SW480 (cell line): ENCODE measurements around the gene METTL3.
"Not testable (repeated sequence)": the region's sequence is repeated elsewhere in the genome, so short reads cannot be mapped to it uniquely, and the experiment has no call there.

ENCODE experiments used
- DNase-seq: peaks from one replicate; pipeline ENCODE4 v3.0.0-alpha.2; 2016; ENCODE audit warnings: low spot score

Gene METTL3

DNA sequence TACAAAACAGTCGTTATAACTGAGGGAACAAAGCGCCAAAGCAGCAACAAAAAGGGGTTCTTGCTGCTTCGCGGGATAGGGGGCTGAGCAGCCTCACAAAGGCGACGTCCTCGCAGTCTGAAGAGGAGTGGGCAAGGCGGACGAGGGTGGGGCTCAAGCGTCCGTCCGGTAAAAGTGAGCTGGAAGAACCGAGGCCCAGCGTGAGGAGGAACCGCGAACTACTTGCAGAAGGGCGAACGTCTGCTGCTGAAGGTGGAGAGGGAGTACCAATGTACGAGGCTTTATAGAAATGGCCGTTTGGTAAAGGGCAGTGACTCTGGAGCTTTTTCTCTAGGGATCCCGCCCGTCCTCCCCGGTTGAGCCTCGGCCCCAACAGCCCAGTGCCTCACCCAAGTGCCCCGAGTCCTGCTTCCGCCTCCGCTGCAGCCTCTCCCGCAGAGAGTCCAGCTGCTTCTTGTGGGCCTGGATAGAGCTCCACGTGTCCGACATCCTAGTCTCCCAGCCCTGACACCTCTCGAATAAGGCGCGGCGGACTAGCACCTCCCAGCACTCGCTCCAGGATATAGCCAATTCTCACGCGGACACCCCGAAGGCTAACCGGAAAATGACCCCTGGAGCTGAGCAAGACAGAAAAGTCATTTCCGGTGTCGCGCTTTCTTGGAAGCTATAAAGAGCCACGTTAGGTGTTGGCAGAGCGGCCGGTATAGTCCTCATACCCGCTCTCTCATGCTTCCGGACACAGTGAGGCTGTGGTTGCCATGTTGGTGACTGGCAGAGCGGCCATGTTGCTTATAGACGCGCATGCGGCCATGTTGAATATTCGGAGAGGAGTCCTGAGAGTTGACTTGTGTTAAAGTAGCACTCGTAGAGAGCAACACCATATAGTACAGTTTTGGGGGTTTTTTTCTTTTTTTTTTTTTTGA is at the start of gene METTL3:
METTL3 (minus strand) TSS at position 606 of the 923 bp plus-strand sequence; CDS start at position 489, 117 bp downstream.
- DNase-seq, result peak; percentile 99

DNA sequence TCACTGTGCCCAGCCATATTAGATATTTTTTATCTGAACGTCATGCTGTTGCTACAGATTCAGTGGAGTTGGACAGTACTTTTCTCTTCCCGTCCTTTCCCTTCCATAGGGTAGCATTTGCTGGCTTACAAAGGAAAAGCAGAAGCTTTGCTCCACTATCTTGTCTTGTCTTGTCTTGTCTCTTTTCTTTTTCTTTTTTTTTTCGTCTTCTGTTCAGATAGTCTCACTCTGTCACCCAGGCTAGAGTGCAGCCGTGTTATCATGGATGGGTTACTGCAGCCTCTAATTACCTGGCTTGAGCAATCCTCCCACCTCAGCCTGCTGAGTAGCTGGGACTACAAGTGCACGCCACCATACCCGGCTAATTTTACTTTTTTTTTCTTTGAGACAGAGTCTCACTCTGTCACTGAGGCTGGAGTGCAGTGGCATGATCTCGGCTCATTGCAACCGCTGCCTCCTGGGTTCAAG is 47.6 kb upstream of the METTL3 start:
- no peak for DNase-seq

DNA sequence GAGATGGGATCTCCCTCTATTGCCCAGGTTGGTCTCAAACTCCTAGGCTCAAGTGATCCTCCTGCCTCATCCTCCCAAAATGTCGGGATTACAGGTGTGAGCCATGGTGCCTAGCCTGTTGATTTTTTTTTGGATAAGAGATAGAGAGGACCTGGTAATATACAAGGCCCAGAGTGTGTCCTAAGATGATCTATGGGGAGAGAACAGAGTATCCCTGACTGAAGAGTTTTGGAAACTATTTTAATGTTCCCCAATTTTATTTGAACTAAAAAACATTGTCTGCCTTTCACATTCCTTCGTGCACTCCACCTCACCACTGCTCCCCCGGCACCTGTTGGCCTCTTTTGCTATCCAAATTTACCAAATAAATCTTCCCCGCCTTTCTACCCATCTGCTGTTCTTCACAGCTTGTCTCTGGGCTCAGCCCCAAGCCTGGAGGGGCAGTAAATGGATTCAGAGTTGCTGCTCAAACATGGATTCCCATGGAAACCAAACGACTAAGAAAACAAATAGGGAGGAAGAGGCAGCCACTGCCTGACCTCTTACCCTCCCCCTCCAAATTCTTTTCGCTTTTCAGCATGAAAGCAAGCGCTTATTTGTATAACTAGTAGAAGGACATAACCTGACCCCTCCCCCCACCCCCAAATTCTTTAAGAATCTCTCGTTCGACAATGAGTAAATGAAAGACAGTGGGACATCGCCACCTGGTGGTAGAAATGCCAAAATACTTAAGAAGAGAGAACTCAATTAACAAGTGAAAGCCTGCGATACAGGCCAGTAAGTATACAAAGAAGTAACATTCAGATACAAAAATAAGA is 46.2 kb upstream of the METTL3 start:
- peak; percentile 77 for DNase-seq

DNA sequence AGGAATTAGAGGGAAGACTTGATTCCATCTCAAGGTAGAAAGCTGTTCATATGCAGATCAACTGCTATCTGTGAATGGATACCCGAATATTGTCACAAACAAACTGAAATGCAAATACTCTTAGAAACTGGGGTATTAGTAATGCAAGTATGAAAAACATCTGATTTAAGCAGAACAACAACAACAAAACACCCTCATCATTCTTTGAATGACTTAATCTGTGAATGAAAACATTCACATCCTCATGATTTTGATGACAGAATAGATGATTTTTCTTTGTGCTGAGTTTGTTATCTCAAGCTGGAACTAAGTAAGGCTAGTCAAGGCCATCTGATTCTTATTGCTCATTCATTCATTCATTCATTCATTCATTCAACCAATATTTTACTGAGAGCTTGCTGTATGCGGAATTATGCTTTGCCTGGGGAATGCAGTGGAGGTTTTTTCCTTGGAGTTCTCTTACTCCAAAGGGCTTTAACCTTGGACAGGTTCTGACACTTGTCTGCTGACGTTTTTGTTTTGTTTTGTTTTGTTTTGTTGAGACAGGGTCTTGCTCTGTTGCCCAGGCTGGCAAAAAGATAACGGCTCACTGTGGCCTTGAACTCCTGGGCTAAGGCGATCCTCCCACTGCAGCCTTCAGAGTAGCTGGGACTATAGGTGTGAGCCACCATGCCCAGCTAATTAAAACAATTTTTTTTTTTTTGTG is 45.4 kb upstream of the METTL3 start:
- DNase-seq, result no peak

DNA sequence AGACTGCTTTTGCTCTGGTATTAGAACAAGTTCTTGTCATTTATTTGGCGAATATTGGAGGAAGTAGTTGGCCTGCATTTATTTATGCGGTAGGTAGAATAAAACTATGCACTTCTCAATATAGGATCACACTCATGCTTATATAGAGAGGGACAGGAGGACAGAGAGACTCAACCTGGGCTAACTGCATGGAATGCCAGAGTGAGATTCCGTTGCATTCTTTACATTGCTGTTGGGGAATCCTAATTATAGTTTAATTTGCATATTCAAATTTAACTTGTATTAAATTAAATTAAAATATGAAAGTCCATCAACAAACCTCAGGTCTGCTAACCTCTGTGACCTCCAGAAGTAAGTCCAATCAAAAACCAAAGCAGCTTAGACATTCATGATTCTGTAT is 42.1 kb upstream of the METTL3 start:
- DNase-seq, result no peak

DNA sequence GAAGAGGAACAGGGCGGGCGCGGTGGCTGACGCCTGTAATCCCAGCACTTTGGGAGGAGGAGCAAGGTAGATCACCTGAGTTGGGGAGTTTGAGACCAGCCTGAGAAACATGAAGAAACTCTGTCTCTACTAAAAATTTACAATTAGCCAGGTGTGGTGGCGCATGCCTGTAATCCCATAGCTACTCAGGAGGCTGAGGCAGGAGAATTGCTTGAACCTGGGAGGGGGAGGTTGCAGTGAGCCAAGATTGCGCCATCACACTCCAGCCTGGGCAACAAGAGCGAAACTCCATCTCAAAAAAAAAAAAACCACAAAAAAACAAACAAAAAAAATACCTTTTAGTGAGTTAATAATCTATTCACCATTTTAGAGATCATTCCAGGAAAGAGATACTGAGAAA is 33.4 kb upstream of the METTL3 start:
- not testable (repeated sequence) for DNase-seq

DNA sequence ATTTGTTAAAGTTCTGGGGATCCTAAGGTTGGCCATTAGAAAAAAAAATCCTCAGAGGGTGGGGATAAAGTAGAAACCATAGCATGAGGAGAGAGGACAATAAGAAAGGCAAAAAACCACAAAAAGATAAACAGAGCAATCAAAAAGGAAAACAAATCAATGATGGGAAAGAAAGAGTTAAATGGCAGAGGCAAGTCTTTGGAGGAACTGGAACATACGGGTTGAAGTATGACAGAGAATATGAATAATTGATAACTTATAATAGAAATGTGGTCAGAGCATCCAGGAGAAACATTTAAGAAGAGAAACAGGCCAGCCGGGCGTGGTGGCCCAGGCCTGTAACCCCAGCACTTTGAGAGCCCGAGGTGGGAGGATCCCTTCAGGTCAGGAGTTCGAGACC is 32.8 kb upstream of the METTL3 start:
- DNase-seq, result no peak

DNA sequence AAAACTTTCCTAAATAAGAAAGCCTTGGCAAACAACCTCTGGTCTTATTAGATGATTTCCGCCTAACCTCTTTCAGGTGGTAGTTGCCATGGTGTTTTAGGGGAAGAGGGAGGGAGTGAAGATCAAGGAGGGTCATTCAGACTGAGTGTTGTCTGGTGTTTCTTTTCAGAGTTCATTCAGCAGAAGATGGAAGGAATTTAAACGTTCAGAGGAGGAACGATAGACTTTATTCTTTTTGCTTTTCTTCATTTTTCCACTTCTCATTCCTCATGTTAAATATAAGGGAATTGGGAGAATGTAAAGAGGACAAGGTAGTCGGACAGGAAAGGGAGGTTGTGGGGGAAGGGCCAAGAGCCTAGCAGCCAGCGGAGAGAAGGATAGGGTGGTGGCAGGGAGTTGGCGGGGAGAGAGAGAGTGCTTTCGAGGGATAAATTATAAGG is 32.4 kb upstream of the METTL3 start:
- no peak for DNase-seq

DNA sequence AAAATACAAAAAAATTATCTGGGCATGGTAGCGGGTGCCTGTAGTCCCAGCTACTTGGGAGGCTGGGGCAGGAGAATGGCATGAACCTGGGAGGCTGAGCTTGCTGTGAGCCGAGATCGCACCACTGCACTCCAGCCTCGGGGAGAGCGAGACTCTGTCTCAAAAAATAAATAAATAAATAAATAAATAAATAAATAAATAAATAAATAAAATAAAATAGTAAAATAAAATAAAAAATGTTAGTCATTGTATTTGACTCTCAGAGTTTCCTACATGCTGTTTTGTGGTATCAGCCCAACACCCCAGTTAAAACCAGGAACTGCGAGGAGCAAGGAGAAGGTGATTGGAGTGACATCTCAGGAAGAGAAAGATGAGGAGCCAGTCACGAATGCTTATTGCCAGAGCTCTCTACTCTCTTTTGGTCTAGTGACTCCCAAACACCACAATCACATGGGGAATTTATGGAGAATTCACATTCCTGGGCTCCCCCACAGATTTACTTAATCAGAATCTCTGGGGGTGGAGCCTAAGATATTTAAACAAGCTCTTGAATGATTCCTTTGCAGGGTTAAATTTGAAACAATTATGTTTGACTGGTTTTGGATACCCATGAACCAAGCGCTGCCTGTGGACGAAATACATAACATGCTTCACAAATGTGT is 30.4 kb upstream of the METTL3 start:
- no peak for DNase-seq

DNA sequence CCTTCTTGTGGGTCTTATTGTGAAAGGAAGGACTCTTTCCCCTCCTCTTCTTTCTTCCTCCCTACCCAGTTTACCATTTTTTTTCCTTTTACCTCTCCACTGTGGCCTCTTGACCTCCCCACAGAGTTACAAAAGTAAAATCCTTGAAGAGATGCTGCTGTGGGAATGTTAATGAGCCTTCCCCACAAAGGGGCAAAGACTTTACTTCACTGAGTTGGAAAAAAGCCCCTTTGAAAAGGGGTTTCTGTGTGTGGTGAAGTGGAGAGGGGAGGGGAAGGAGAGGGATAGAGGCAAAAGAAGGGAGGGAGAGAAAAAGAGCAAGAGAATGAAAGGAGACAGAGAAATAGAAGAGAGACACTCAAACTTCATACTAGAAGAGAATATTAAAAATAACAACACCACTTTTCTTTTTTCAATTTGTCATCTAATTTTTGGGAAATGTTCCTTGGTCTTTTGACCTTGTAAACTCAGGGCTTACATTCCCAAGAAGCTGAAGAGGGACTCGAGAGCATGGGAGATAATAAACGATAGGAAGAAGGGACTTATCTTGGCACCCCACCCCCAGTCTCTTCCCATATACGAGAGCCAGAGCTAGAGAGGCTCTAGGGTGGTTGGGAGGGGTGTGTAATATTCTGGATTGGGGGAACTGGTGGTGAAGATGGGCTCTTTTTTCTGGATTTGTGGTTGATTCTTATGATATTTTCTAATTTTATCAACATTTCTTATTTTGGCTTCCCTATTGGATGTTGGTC is 28.2 kb upstream of the METTL3 start:
- DNase-seq, result no peak

DNA sequence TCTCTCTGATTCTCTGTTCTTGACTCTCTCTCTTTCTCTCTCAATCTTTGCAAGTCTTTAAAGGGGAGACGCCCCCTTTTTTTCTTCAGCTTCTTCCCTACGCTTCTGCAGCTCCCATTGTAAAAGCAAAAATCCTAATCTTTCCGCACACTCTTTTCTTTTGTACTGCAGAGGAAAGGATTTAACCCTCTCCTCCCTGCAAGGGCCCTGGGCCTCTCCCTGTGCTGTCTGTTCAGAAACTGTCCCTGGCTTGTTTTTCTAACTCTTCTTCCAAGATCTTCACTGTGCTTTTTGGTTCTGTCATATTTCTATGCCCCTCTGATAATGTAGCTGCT is 25.9 kb upstream of the METTL3 start:
- no peak for DNase-seq

DNA sequence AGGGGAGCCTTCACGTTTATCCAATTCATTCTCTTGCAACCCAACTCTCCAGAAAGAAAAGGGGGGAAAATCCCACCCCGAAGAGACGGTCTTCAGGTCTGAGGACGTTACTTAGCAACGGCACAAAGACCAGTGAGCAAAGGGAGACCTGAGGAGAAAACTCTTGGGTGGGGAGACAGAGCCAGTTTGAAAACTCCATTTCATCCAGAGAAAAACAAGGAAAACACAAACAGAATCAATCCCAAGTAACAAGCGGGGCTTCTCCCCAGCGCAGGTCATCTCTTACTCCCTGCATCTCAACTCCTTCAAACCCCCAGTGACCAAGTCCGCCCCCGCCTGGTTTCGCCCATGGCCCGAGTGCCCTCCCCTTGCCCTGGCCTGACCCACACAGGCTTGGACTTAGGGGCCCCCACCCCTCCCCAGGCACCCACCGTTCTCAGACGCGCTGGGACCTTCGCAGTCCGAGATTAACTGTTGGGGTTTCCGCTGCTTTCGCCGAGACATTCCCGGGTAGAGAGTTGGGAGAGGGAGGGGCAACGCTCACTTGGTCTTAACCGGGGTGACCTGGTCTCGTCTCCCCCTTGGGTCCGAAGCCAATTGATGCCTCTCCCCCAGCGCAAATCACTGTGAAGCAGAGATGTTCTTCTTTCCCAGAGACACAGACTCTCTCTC is 25.4 kb upstream of the METTL3 start:
- DNase-seq, result no peak

DNA sequence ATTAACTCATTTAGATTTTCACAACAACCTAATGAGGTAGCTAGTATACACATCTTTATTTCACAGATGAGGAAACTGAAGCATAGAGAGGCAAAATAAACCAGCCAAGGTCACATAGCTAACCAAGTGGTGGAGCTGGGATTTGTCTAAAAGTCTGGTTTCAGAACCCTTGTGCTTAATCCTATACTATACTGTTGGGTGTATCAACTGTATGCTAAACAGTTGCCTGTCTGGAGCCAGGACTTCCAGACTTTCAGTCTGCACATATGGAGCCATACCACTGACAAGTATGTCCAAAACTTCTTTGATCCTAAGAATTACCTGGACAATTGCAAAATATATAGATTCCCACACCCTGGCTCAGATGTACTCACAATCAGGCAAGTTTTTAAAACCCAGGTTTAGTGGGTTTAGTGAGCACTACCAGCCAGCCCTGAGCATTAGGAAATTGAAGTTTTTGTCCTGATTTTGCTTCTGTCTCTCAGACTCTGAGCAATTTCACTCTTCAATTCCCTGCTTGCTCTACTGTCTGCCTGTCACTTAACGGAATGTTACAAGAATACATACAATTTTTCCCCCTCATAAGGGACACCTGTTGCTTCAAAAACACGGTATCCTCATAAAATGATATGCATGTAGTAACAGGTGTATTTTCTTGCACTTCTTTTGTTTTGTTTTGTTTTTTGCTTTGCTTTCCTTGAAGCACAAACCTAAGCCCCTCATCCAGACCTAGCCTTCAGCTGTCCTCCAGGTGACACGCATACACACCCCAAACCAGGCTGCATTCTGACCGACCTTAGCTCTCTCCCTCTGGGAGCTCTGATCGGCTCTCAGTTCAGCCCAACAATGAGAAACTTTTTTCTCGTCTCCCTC is 24.6 kb upstream of the METTL3 start:
- no peak for DNase-seq

DNA sequence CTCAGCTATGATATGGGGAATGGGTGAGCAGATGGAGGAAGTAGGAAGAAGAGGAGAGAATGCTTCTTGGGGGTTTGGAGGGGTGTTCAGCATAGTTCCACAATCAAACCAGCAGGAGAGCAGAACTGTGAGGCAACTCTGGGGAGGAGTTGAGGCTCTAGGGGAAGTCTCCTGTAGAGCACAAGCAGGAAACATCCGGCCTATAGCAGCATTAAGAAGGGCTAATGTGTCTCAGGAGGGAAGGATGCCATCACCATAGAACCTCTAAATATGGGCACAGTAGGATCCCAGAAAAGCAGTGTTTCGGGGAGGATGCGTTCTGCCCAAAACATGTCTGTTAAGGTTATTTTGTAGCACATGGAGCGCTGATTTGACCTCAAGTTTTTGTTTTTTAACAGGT is 23.4 kb upstream of the METTL3 start:
- DNase-seq, result no peak

DNA sequence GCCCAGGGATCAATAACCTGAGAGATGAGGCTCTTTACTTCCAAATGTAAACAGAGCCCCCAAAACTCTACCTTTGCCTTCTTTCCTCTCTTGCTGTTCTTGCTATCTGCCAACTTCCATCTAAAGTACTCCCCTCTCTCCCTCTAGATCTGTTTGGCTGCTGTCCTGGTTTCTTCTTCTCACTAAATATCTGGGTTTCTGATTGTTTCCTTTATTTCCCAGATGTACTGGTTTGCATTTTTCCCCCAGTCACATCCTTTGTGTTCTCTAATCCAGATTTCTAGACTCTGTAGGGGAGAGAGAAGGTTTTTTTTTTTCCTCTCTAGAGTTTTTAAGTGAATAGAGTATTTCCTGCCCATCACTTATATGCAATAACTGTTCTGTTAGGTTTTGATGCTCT is 22.2 kb upstream of the METTL3 start:
- DNase-seq, result no peak

DNA sequence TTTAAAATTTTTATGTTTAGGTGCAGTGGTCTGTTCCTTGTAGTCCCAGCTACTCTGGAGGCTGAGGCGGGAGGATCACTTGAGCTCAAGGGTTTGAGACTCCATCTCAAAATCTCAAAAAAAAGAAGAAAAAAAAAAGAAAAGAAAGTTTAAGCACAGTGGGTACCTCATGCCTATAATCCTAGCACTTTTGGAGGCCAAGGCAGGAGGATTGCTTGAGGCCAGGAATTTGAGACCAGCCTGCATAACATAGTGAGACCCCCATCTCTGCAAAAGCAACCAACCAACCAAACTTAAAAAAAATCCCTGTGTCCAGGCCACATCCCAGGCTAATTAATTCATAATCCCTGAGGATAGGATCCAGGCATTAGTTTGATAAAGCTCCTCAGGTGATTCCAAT is 18.4 kb upstream of the METTL3 start:
- DNase-seq, result no peak

DNA sequence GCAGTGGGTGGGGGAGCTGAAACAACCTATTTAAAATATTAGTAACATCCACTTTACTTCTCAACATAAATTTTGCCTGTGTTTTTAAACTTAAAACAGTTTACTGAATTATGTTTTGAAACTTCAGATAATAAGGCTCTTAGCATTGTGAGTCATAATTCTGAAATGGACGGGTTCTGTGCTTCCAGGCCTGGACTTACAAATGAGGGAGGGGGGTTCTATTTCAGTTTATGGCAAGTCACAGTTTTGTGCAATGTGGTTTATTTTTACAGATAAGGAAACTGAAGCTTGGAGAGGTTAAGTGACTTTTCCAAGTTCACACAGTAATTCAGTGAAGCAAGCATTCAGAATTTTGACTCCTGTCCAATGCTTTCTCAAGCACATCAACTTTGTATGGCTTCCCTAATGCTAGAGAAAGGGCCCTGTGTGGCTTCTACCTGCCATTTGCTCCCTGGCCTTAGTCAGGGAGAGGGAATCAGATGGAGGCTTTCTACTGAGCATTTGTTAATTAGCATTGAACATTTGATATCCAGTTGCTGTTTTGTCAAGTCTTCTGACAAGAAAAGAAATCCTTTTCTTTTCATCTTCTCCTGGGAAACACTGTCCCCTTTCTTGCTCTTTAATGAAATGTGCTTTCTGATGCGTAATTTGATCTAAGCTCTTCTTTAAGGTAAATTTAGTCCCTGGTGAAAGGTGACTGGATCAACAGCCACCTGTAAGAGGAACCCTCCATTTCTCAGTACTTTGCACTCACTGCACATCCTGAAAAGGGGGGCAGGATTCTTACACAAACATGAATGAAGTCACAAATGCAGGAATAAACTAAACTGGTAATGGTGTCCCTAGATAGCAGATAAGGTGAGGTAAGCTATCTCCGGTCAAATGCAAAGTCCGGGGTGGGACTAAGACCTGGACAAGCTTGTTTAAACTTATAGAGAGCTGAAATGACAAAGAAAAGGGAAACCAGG is 17.5 kb upstream of the METTL3 start:
- no peak for DNase-seq

DNA sequence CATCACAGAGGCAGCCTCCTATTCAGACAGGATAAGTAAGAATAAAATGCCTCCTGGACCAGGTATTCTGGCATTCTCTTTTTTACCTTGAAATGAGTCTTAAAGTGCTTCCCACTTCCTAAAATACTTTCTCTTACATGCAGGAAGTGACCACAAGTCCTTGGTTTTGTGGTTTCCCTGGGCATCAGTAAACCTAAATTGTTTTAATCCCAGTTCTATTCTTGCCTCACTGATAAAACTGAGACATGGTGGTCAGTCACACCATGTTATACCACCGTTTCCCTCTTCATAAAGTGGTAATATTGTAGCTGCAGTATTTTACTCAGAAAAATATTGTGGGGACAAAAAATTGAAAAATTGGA is 16.2 kb upstream of the METTL3 start:
- no peak for DNase-seq
